Measurements from ENCODE around the gene CYP24A1. TPM values are rescaled to one million over a fixed set of nuclear protein-coding genes. Genes with fewer than 3 reads are reported as not detected.

CYP24A1 gene
- total RNA-seq, 1 experiment from 2014 or later = 0.28 TPM

DNA sequence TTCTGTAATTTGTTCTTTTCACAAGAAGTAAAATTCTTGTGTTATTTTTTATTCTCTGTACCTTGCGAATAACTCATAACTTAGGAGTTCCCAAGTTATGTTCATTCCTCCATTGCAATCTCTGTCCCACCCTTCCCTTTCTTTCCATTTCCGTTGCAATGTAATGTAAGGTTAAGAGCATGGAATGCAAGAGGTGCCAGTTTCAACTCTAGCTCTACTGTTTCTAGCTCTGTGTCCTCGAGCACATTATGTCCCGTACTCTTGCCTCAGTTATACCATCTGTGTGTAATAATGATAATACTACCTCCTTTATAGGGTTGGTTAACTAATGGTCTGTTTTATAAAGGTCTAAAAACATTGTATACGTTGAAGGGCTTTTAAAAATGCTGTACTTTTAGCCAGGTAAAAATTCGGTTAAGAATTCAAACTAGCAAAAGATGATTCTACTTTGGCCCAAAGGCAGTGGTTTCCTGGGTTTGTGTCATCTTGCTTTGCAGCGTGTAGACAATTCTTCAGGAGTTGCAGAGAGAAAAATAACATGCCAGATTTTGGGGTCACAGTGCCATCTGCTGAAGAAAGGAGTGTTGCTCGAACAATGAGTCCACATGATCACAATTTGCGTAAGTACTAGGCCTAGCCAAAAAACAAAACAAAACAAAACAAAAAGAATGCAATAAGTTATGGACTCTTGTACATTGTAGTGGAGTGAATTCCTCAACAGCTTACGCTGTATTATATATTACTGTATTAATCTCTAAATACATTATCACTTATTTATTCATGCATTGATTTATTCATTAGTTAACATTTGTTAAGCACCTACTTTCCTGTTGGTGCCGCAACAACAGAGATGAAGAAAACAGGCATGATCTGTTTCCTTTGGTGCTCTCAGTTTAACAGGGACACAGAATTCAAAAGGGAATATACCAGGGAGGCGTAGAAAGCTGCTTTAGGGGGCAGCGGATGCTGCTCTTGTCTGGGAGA lies 24.1 kb upstream of the CYP24A1 start:
- TF ChIP-seq, protein P1, sequence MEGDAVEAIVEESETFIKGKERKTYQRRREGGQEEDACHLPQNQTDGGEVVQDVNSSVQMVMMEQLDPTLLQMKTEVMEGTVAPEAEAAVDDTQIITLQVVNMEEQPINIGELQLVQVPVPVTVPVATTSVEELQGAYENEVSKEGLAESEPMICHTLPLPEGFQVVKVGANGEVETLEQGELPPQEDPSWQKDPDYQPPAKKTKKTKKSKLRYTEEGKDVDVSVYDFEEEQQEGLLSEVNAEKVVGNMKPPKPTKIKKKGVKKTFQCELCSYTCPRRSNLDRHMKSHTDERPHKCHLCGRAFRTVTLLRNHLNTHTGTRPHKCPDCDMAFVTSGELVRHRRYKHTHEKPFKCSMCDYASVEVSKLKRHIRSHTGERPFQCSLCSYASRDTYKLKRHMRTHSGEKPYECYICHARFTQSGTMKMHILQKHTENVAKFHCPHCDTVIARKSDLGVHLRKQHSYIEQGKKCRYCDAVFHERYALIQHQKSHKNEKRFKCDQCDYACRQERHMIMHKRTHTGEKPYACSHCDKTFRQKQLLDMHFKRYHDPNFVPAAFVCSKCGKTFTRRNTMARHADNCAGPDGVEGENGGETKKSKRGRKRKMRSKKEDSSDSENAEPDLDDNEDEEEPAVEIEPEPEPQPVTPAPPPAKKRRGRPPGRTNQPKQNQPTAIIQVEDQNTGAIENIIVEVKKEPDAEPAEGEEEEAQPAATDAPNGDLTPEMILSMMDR (IDR thresholded peaks at IDR 0.05; ENCODE audit: unreplicated experiment) = peak; percentile 59
- CTCF ChIA-PET = interaction anchor here (0.6 to 26.8 kb wide), 44 partner anchors 10 to 650 kb away, joined by 3 to 1436 read pairs (median 4); partner anchors contain the start of gene PFDN4
- no TSS peak for BruUV-seq (replicated peaks)
- Mint-ChIP-seq H3K27ac (ENCODE audit: low read depth, unreplicated experiment) (no peak overlapping the region), H3K27me3 (ENCODE audit: insufficient read depth, unreplicated experiment) (no peaks in the 10 kb centered on the region), H3K4me1 (ENCODE audit: insufficient read depth, unreplicated experiment) (peaks cover 26% of the 10 kb centered on the region), H3K4me3 (ENCODE audit: unreplicated experiment) (no peak overlapping the region), H3K9me3 (ENCODE audit: unreplicated experiment) (no peaks in the 10 kb centered on the region), H3K36me3 (ENCODE audit: insufficient read depth, unreplicated experiment) (no peaks in the 10 kb centered on the region)
- POLR2A ChIA-PET = interaction anchor here (0.9 to 5.1 kb wide), 10 partner anchors 9 to 256 kb away, joined by 3 to 76 read pairs (median 6); partner anchors contain the start of gene PFDN4
- DNase-seq (ENCODE audit: unreplicated experiment) = peak; percentile 82
- intact Hi-C loops (cut with micrococcal nuclease) = loop anchor here (1.0 to 5.0 kb wide), 3 partner anchors 102 to 619 kb away; no protein-coding TSS in a partner anchor

DNA sequence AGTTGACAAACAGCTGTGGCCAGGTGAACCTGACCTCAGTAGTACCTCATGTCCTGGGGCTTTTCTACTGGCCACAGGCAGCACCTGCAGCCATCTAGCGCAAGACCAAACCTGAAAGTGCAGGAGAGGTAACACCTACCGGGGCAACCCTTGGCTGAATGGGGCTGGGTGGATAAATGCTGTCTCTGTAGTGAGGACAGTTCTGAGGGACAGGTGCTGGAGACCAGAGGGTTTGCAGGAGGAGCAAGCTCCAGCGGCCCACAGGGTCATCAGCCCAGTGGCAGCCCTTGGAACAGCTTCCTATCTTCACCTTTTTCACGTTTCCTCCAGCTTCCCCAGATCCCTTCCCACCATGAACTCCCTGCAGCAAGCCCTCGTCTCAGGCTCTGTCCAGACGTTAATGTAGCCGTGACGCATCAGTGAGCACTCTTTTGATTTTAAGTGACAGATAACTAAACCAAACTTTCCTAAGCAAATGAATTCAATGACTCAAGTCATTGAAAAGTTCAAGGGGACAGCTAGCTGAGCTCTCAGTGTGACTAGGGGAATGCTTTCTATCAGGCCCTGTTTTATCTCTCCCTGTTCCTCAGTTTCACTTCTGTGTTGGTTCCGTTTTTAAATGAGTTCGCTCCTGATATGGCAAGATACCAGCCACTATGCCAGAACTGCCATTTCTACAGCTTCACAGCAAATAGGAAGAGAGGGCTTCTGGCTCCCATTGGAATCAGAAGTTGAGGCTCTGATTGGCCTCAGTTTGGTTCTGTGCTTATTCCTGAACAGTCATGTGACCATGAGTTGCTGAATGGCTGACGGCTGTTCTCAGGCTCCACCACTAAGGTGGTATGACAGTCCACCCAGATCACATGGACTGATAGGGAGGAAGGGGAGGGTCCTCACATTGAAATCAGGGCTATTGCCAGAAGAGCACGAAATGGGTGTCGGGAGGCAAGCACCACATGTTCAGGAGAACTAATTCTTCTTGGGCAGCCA lies 22.0 kb upstream of the CYP24A1 start:
- ChIA-PET POLR2A (interaction anchor here (0.6 to 1.4 kb wide), 3 partner anchors 73 to 1342 kb away, joined by 3 to 4 read pairs (median 3); no protein-coding TSS in a partner anchor), CTCF (interaction anchor here (0.6 to 26.8 kb wide), 7 partner anchors 9 to 452 kb away, joined by 3 to 1436 read pairs (median 3); no protein-coding TSS in a partner anchor)
- Mint-ChIP-seq H3K36me3 (ENCODE audit: insufficient read depth, unreplicated experiment) (no peaks in the 10 kb centered on the region), H3K4me1 (ENCODE audit: insufficient read depth, unreplicated experiment) (peaks cover 26% of the 10 kb centered on the region), H3K27ac (ENCODE audit: low read depth, unreplicated experiment) (no peak overlapping the region), H3K27me3 (ENCODE audit: insufficient read depth, unreplicated experiment) (no peaks in the 10 kb centered on the region), H3K9me3 (ENCODE audit: unreplicated experiment) (no peaks in the 10 kb centered on the region), H3K4me3 (ENCODE audit: unreplicated experiment) (no peak overlapping the region)
- DNase-seq (ENCODE audit: unreplicated experiment) = no peak
- intact Hi-C loops (cut with micrococcal nuclease) = loop anchor here (5.0 kb wide), 1 partner anchor 253 kb away; no protein-coding TSS in a partner anchor
- no TSS peak for BruUV-seq (replicated peaks)
- TF ChIP-seq, protein P1 (IDR thresholded peaks at IDR 0.05; ENCODE audit: unreplicated experiment) = no peak

DNA sequence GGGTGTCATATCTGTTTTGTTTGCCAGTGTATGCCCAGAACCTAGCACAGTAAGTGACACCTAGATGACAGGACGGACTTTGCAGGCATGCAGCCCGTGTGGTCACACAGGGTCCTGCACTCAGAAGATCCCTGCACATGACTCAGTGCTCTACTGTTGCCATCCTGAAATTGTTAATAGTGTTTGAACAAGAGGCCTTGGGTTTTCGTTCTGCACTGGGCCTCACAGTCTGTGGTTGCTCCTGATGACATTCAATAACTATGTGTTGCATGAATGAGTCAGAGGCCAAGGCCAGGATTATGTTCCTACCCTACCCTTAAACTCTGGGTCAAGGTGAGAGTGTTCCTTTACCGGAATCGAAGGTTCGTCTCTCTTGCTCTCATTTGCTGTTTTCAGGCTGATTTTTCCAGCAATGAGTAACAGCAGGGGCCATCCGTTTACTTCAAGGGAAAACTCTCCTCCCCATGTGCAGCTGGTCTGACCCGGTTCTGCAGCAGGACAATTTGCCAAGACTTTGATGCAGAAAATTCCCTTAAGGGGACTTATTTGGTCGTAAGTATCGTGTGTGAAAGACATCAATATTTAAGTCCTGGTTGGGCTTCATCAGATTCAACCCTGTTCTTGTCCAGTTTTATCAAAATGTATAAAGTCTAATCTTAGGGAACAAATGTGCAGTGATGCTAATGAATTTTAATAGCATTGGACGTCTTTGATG lies 21.1 kb upstream of the CYP24A1 start:
- Mint-ChIP-seq H3K27me3 (ENCODE audit: insufficient read depth, unreplicated experiment) (no peaks in the 10 kb centered on the region), H3K9me3 (ENCODE audit: unreplicated experiment) (no peaks in the 10 kb centered on the region), H3K4me3 (ENCODE audit: unreplicated experiment) (no peak overlapping the region), H3K36me3 (ENCODE audit: insufficient read depth, unreplicated experiment) (no peaks in the 10 kb centered on the region), H3K4me1 (ENCODE audit: insufficient read depth, unreplicated experiment) (peaks cover 26% of the 10 kb centered on the region), H3K27ac (ENCODE audit: low read depth, unreplicated experiment) (no peak overlapping the region)
- TF ChIP-seq, protein P1 (IDR thresholded peaks at IDR 0.05; ENCODE audit: unreplicated experiment) = no peak
- ChIA-PET CTCF (interaction anchor here (1.0 to 26.8 kb wide), 5 partner anchors 10 to 132 kb away, joined by 3 to 1436 read pairs (median 5); no protein-coding TSS in a partner anchor), POLR2A (interaction anchor here (0.6 to 1.4 kb wide), 4 partner anchors 11 to 1343 kb away, joined by 3 to 4 read pairs (median 3); no protein-coding TSS in a partner anchor)
- no peak for DNase-seq (ENCODE audit: unreplicated experiment)
- no TSS peak for BruUV-seq (replicated peaks)
- intact Hi-C loops (cut with micrococcal nuclease) = loop anchor here (5.0 kb wide), 1 partner anchor 253 kb away; no protein-coding TSS in a partner anchor
